Body of pancreas (tissue), 4 donors: ENCODE results near the gene CRYBB3.

Source experiments
- POLR2A ChIP-seq, 3 donors: fragments of 450-650 bp; IDR thresholded peaks; one replicate each; pipeline ENCODE4 v1.6.1; 2016; ENCODE audit warnings: antibody characterized with exemption in 3 of 3, mild to moderate bottlenecking in 2 of 3
- TF ChIP-seq, protein P1 (sequence below), 7 experiments: fragments of 450-650 bp in 4 of 7; fragments of 200-600 bp in 3 of 7; sonication (generic) in 3 of 7; IDR thresholded peaks; one replicate each; pipeline ENCODE4 v1.5.1; 2016 to 2019; ENCODE audit warnings: antibody characterized with exemption in 7 of 7

DNA sequence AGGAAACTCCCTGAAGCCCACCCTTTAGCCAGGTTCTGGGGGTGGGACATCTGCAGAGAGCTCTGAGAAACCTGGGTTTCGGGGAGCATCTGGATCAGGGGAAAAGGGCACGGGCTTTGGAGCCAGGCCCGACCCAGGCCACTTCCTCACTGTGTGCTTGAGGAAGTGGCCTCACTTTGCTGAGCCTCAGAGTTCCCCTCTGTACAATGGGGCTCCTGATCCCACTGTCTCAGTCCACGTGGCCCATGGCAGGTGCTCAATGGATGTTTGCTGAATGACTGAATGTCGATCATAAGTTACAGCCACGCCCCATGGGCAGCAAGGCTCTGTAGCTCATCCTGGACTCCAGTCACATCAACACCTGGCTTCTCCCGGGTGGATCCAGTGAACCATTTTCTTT lies 1.3 kb downstream of the CRYBB3 start:
- no peak for TF ChIP-seq POLR2A (IDR thresholded peaks at IDR 0.05)
- TF ChIP-seq, protein P1, sequence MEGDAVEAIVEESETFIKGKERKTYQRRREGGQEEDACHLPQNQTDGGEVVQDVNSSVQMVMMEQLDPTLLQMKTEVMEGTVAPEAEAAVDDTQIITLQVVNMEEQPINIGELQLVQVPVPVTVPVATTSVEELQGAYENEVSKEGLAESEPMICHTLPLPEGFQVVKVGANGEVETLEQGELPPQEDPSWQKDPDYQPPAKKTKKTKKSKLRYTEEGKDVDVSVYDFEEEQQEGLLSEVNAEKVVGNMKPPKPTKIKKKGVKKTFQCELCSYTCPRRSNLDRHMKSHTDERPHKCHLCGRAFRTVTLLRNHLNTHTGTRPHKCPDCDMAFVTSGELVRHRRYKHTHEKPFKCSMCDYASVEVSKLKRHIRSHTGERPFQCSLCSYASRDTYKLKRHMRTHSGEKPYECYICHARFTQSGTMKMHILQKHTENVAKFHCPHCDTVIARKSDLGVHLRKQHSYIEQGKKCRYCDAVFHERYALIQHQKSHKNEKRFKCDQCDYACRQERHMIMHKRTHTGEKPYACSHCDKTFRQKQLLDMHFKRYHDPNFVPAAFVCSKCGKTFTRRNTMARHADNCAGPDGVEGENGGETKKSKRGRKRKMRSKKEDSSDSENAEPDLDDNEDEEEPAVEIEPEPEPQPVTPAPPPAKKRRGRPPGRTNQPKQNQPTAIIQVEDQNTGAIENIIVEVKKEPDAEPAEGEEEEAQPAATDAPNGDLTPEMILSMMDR (IDR thresholded peaks at IDR 0.05), result no peak
